Sigmoid colon (tissue), 4 donors: Measurements from ENCODE around the gene TERF2IP.

Experiments
- EP300 ChIP-seq, 4 donors: sonication (generic); formaldehyde crosslinking; IDR thresholded peaks; one replicate each; pipeline ENCODE4 v1.6.1; 2017; ENCODE audit warnings: antibody characterized with exemption in 4 of 4
- POLR2AphosphoS5 ChIP-seq, 4 donors: sonication (generic); formaldehyde crosslinking; IDR thresholded peaks; one replicate each; pipeline ENCODE4 v1.6.1; 2017; ENCODE audit warnings: antibody characterized with exemption in 4 of 4
- TF ChIP-seq, protein P1 (sequence below), 4 experiments: fragments of 450-650 bp in 3 of 4; fragments of 200-600 bp in 1 of 4; IDR thresholded peaks; one replicate each; pipeline ENCODE4 v1.5.1; 2016 to 2019; ENCODE audit warnings: antibody characterized with exemption in 4 of 4, mild to moderate bottlenecking in 3 of 4, moderate library complexity in 2 of 4

DNA sequence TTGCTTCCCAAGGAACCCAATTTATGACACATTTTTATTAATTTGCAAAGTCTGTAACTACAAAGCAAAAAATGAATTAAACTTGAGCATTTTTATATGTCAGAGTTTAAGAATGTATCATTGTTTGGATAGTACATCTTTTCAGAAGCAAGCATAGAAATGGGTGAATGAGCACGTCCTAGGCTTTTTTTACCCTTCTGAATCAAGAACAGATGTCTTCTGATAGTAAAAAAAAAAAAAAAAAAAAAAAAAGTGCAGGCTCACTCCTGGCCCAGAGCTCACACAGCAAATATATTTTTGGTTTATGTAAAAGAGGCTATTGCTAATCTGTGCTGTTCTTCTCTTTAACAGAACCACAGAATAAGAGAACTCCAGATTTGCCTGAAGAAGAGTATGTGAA lies 6.3 kb downstream of the TERF2IP start:
- TF ChIP-seq POLR2AphosphoS5 (IDR thresholded peaks at IDR 0.05) (no peak), EP300 (IDR thresholded peaks at IDR 0.05) (no peak)
- TF ChIP-seq, protein P1, sequence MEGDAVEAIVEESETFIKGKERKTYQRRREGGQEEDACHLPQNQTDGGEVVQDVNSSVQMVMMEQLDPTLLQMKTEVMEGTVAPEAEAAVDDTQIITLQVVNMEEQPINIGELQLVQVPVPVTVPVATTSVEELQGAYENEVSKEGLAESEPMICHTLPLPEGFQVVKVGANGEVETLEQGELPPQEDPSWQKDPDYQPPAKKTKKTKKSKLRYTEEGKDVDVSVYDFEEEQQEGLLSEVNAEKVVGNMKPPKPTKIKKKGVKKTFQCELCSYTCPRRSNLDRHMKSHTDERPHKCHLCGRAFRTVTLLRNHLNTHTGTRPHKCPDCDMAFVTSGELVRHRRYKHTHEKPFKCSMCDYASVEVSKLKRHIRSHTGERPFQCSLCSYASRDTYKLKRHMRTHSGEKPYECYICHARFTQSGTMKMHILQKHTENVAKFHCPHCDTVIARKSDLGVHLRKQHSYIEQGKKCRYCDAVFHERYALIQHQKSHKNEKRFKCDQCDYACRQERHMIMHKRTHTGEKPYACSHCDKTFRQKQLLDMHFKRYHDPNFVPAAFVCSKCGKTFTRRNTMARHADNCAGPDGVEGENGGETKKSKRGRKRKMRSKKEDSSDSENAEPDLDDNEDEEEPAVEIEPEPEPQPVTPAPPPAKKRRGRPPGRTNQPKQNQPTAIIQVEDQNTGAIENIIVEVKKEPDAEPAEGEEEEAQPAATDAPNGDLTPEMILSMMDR (IDR thresholded peaks at IDR 0.05) = no peak
